ENCODE data around the gene CROCC2.

Gene CROCC2

DNA sequence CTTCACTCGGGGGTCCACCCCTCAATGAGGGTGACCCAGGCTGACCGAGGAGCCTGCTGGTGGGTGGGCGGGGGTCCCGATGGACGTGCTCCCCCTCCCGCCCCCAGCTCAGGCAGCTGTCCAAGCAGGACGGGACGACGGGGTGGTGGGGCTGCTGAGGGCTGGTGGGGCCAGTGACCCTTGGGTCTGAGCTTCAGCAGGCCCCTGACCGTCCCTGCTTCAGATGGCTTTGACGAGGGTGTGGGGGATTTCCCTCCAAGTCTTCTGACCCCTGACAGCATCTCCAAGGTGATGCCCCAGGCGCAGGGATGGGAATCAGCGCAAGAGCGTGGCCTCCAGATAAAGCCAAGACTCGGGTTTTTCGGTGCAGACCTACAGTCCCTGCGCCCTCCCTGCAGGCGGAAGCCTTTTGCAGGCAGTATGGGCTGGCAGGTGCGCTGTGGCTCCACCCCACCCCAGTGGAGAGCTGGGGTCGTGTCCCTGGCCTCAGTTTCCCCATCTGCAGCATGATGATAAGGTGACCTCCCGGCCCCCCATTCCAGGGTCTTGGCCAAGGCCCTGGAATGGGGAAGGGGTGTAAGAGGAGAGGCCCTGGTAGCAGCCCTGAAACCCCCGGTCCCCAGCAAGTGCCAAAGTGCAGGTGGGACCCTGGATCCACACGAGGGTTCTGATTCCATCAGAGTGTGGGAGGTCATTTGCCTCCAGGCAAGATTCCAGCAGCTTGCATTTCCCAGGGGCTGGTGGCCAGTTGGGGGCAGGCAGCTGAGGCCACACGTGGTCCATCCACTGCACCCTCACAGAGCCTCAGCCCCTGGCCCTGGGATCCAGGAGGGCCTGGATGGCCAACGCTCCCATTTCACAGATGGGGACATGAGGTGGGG lies 8.7 kb downstream of the CROCC2 start:
- H3K4me3 ChIP-seq (ENCODE audit: low read length) = no peak overlapping the region
- no peaks in the 10 kb centered on the region for H3K9me2 ChIP-seq (replicated peaks; ENCODE audit: control insufficient read depth, low read length)
- H3K27me3 ChIP-seq (ENCODE audit: control insufficient read depth, low read length) = peaks cover 18% of the 10 kb centered on the region
- no peaks in the 10 kb centered on the region for H3F3A ChIP-seq (ENCODE audit: control insufficient read depth, insufficient read depth)
- H3K79me2 ChIP-seq (ENCODE audit: control insufficient read depth, low read length) = no peaks in the 10 kb centered on the region
- no peaks in the 10 kb centered on the region for H3K9me3 ChIP-seq (ENCODE audit: control insufficient read depth, insufficient read depth, low read length)
- TF ChIP-seq EZH2phosphoT487 (IDR thresholded peaks at IDR 0.05; ENCODE audit: borderline replicate concordance, low read length) = no peak
- peak; percentile 45 for TF ChIP-seq CTCF (IDR thresholded peaks at IDR 0.05; ENCODE audit: low read depth, low read length, poor library complexity, severe bottlenecking)
- no peak overlapping the region for H3K4me2 ChIP-seq (ENCODE audit: low read length)
- no peaks in the 10 kb centered on the region for H4K20me1 ChIP-seq (ENCODE audit: control insufficient read depth, insufficient read depth, low read depth, low read length)
- H3K27ac ChIP-seq (ENCODE audit: low read depth, low read length) = no peak overlapping the region
- H3K4me1 ChIP-seq (ENCODE audit: control insufficient read depth, low read length) = no peaks in the 10 kb centered on the region; the same call in 1 of the 2 replicates
- no peaks in the 10 kb centered on the region for H3K36me3 ChIP-seq (ENCODE audit: control insufficient read depth, low read length)

DNA sequence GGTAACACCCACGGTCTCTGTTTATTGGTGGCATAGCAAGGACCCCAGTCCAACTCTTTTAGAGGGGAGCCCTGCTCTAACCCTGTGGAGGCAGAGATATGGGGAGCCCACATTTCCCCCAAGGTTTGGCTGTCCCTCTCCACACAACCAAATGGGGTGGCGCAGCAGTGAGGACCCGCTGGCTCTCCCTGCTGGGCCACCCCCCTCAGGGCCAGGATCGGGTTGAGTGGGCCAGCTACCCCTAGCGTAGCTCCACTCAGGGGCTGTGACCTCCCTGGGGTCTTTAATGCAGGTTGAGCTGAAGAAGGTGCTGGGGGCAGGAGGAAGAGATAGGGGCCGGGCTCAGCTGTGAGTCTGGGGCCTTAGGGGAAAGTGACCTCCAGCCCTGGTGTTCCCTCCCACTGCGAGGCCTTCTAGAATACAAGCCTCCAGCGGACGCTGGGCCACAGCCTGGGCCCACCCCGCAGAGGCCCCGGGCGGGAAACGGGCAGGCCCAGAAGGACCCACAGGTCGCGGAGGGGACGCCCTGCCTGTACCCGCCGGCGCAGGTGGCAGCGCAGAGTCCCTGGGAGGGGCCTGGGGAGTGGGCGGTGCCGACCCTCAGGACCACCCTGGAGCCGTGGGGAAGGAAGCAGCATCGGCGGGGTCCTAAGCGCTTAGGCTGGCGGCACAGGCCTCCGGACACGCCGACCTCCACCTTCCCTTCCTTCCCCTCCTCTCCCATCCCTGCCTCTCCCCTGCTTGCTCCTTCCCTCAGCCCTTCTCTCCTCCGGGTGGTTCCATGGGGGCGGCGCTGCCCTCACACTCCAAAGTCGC lies 9.6 kb downstream of the CROCC2 start:
- Histone ChIP-seq H3K9me2 (replicated peaks; ENCODE audit: control insufficient read depth, low read length) (no peaks in the 10 kb centered on the region), H3K27ac (ENCODE audit: low read depth, low read length) (no peak overlapping the region), H3K4me2 (ENCODE audit: low read length) (no peak overlapping the region), H3K4me1 (ENCODE audit: control insufficient read depth, low read length) (no peaks in the 10 kb centered on the region; the same call in 1 of the 2 replicates), H3F3A (ENCODE audit: control insufficient read depth, insufficient read depth) (no peaks in the 10 kb centered on the region), H3K79me2 (ENCODE audit: control insufficient read depth, low read length) (no peaks in the 10 kb centered on the region), H3K36me3 (ENCODE audit: control insufficient read depth, low read length) (no peaks in the 10 kb centered on the region), H3K4me3 (ENCODE audit: low read length) (no peak overlapping the region), H3K9me3 (ENCODE audit: control insufficient read depth, insufficient read depth, low read length) (no peaks in the 10 kb centered on the region), H3K27me3 (ENCODE audit: control insufficient read depth, low read length) (peaks cover 18% of the 10 kb centered on the region), H4K20me1 (ENCODE audit: control insufficient read depth, insufficient read depth, low read depth, low read length) (no peaks in the 10 kb centered on the region)
- no peak for TF ChIP-seq CTCF (IDR thresholded peaks at IDR 0.05; ENCODE audit: low read depth, low read length, poor library complexity, severe bottlenecking)
- TF ChIP-seq EZH2phosphoT487 (IDR thresholded peaks at IDR 0.05; ENCODE audit: borderline replicate concordance, low read length) = no peak

GRCh38 chr2:240916571-240917008 lies 10.5 kb downstream of the CROCC2 start:
- H4K20me1 ChIP-seq (ENCODE audit: control insufficient read depth, insufficient read depth, low read depth, low read length) = no peaks in the 10 kb centered on the region
- no peaks in the 10 kb centered on the region for H3K79me2 ChIP-seq (ENCODE audit: control insufficient read depth, low read length)
- no peaks in the 10 kb centered on the region for H3K36me3 ChIP-seq (ENCODE audit: control insufficient read depth, low read length)
- no peak overlapping the region for H3K27ac ChIP-seq (ENCODE audit: low read depth, low read length)
- H3K9me3 ChIP-seq (ENCODE audit: control insufficient read depth, insufficient read depth, low read length) = no peaks in the 10 kb centered on the region
- no peaks in the 10 kb centered on the region; the same call in 1 of the 2 replicates for H3K4me1 ChIP-seq (ENCODE audit: control insufficient read depth, low read length)
- H3K9me2 ChIP-seq (replicated peaks; ENCODE audit: control insufficient read depth, low read length) = no peaks in the 10 kb centered on the region
- H3K27me3 ChIP-seq (ENCODE audit: control insufficient read depth, low read length) = peaks cover 16% of the 10 kb centered on the region
- TF ChIP-seq EZH2phosphoT487 (IDR thresholded peaks at IDR 0.05; ENCODE audit: borderline replicate concordance, low read length) (no peak), CTCF (IDR thresholded peaks at IDR 0.05; ENCODE audit: low read depth, low read length, poor library complexity, severe bottlenecking) (no peak)
- H3F3A ChIP-seq (ENCODE audit: control insufficient read depth, insufficient read depth) = no peaks in the 10 kb centered on the region
- H3K4me2 ChIP-seq (ENCODE audit: low read length) = no peak overlapping the region
- no peak overlapping the region for H3K4me3 ChIP-seq (ENCODE audit: low read length)
